AG09319 (cell line): ENCODE data around the gene RPL7L1.
A peak's percentile ranks its signal among the peaks of the same experiment; 100 is the strongest.

Experiments used
- DNase-seq: peaks from one replicate; pipeline ENCODE4 v3.0.0-alpha.2; 2010; ENCODE audit warnings: low read depth; ENCODE audit errors: extremely low read depth
- TF ChIP-seq, protein P1 (sequence below): IDR thresholded peaks from 2 replicates; pipeline ENCODE4 v1.5.1; 2011; ENCODE audit warnings: low read depth, mild to moderate bottlenecking, inconsistent platforms, low read length, moderate library complexity

The RPL7L1 gene

GRCh38 chr6:42925248-42925857 lies 45.9 kb downstream of the RPL7L1 start:
- TF ChIP-seq, protein P1, sequence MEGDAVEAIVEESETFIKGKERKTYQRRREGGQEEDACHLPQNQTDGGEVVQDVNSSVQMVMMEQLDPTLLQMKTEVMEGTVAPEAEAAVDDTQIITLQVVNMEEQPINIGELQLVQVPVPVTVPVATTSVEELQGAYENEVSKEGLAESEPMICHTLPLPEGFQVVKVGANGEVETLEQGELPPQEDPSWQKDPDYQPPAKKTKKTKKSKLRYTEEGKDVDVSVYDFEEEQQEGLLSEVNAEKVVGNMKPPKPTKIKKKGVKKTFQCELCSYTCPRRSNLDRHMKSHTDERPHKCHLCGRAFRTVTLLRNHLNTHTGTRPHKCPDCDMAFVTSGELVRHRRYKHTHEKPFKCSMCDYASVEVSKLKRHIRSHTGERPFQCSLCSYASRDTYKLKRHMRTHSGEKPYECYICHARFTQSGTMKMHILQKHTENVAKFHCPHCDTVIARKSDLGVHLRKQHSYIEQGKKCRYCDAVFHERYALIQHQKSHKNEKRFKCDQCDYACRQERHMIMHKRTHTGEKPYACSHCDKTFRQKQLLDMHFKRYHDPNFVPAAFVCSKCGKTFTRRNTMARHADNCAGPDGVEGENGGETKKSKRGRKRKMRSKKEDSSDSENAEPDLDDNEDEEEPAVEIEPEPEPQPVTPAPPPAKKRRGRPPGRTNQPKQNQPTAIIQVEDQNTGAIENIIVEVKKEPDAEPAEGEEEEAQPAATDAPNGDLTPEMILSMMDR, result no peak
- no peak for DNase-seq

DNA sequence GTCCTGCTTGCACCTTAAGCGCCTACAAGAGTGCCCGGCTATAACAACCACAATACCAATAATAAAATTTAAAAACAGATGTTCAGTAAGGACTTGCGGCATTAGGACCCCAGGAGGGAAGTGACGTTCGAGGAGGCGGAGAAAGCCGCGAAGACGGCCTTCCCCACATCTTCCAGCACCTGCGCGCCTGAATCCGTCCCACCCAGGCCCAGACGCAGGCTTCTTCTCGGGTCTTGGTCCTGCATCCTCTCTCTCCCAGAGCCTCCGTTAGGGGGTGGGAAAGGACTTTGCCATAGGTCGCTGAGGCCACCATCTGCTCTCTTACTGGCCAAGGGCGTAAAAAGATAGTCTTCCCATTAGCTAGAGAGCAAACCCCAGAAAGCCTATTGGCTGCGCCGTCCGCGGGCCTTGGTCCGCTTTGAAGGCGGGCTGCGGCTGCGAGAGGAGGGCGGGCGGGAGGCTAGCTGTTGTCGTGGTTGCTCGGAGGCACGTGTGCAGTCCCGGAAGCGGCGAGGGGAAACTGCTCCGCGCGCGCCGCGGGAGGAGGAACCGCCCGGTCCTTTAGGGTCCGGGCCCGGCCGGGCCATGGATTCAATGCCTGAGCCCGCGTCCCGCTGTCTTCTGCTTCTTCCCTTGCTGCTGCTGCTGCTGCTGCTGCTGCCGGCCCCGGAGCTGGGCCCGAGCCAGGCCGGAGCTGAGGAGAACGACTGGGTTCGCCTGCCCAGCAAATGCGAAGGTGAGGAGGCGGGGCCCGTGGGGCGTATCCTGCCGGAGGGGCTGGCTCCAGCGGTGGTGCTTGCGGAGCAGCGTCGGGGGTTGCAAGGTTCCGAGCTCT lies 49.8 kb downstream of the RPL7L1 start, which contains the start of gene CNPY3:
Gene CNPY3, plus strand, starts transcription at position 495 of the 835 bp plus-strand sequence. Its CDS starts 91 bp downstream, at position 586.
- DNase-seq, result peak; percentile 90
- TF ChIP-seq, protein P1, result no peak

GRCh38 chr6:42929821-42930360 lies 50.5 kb downstream of the RPL7L1 start:
- DNase-seq, result no peak
- TF ChIP-seq, protein P1, result no peak

GRCh38 chr6:42932412-42932811 lies 53.0 kb downstream of the RPL7L1 start:
- TF ChIP-seq, protein P1, result no peak
- no peak for DNase-seq

DNA sequence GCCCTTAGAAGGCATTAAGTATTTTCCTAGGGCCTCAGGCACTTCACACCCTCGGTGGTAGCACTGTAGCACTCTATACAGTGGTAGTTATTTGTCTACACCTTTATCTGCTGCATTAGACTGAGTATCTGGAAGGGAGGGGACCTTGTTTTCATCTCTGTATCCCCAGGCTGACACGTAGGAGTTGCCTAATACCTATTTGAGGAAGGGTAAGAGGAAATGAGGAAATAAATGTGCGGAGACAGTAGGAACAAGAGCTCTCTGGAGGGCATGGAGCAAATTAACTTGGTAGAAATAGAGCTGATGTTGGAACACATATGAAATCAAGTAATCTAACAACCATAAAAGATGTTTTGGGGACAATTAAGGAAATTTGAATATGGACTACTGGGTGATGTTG lies 53.8 kb downstream of the RPL7L1 start:
- DNase-seq, result no peak
- TF ChIP-seq, protein P1, result no peak

DNA sequence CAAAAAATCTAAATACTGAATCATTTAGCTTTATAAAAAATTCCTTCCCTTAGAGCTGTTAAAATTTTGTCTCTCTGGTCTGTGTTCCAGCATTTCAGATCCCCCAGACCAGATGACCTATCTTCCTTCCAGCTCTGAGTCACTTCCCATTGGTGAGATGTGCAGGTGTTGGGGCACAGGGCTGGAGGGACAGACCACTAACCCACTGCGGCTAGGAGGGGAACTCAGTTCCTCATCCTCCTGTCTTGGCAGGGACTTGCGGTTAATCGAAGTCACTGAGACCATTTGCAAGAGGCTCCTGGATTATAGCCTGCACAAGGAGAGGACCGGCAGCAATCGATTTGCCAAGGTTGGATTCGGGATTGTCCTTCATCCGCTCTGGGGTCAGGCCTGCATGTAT lies 55.9 kb downstream of the RPL7L1 start:
- TF ChIP-seq, protein P1, result no peak
- no peak for DNase-seq

GRCh38 chr6:42936398-42936797 lies 57.0 kb downstream of the RPL7L1 start:
- TF ChIP-seq, protein P1, result no peak

More at GRCh38 chr6:42936398-42936797, 57.0 kb downstream of the RPL7L1 start:
- no peak for DNase-seq
